Measurements from ENCODE around the gene CD46. TPM values are rescaled to one million over a fixed set of nuclear protein-coding genes. Genes with fewer than 3 reads are reported as not detected.

The CD46 gene
- total RNA-seq, 1 donor from 2014 or later: 188 TPM

- no peak overlapping the region for H3K4me3 Mint-ChIP-seq (ENCODE audit: unreplicated experiment)
- H3K4me1 Mint-ChIP-seq (ENCODE audit: low read depth, unreplicated experiment): peaks cover 17% of the 10 kb centered on the region
- peaks cover 3% of the 10 kb centered on the region for H3K27me3 Mint-ChIP-seq (ENCODE audit: unreplicated experiment)
- no peak for TF ChIP-seq CTCF (IDR thresholded peaks at IDR 0.05; ENCODE audit: partially characterized antibody, unreplicated experiment)
- DNase-seq: no peak
- no peaks in the 10 kb centered on the region for H3K9me3 Mint-ChIP-seq (ENCODE audit: unreplicated experiment)
- H3K27ac Mint-ChIP-seq (ENCODE audit: unreplicated experiment): no peak overlapping the region
- no peaks in the 10 kb centered on the region for H3K36me3 Mint-ChIP-seq (ENCODE audit: unreplicated experiment)
Observed at GRCh38 chr1:207806531-207807325, 54.9 kb downstream of the CD46 start.

GRCh38 chr1:207807326-207807689 is 55.5 kb downstream of the CD46 start:
- no peaks in the 10 kb centered on the region for H3K9me3 Mint-ChIP-seq (ENCODE audit: unreplicated experiment)
- H3K27me3 Mint-ChIP-seq (ENCODE audit: unreplicated experiment): peaks cover 4% of the 10 kb centered on the region
- no peak for DNase-seq
- H3K27ac Mint-ChIP-seq (ENCODE audit: unreplicated experiment): no peak overlapping the region
- H3K4me1 Mint-ChIP-seq (ENCODE audit: low read depth, unreplicated experiment): peaks cover 17% of the 10 kb centered on the region
- H3K4me3 Mint-ChIP-seq (ENCODE audit: unreplicated experiment): no peak overlapping the region
- TF ChIP-seq CTCF (IDR thresholded peaks at IDR 0.05; ENCODE audit: partially characterized antibody, unreplicated experiment): no peak
- no peaks in the 10 kb centered on the region for H3K36me3 Mint-ChIP-seq (ENCODE audit: unreplicated experiment)

- no peak overlapping the region for H3K4me3 Mint-ChIP-seq (ENCODE audit: unreplicated experiment)
Observed at GRCh38 chr1:207807690-207808321, 56.0 kb downstream of the CD46 start.

GRCh38 chr1:207808322-207808705 is 56.5 kb downstream of the CD46 start:
- Mint-ChIP-seq H3K4me3 (ENCODE audit: unreplicated experiment) (no peak overlapping the region), H3K27me3 (ENCODE audit: unreplicated experiment) (peaks cover 4% of the 10 kb centered on the region), H3K9me3 (ENCODE audit: unreplicated experiment) (no peaks in the 10 kb centered on the region), H3K27ac (ENCODE audit: unreplicated experiment) (no peak overlapping the region), H3K36me3 (ENCODE audit: unreplicated experiment) (no peaks in the 10 kb centered on the region), H3K4me1 (ENCODE audit: low read depth, unreplicated experiment) (peaks cover 17% of the 10 kb centered on the region)
- no peak for TF ChIP-seq CTCF (IDR thresholded peaks at IDR 0.05; ENCODE audit: partially characterized antibody, unreplicated experiment)
- DNase-seq: no peak

More at GRCh38 chr1:207807690-207808321, 56.0 kb downstream of the CD46 start:
- Mint-ChIP-seq H3K9me3 (ENCODE audit: unreplicated experiment) (no peaks in the 10 kb centered on the region), H3K27ac (ENCODE audit: unreplicated experiment) (no peak overlapping the region), H3K4me1 (ENCODE audit: low read depth, unreplicated experiment) (peaks cover 17% of the 10 kb centered on the region), H3K36me3 (ENCODE audit: unreplicated experiment) (no peaks in the 10 kb centered on the region), H3K27me3 (ENCODE audit: unreplicated experiment) (peaks cover 4% of the 10 kb centered on the region)
- no peak for TF ChIP-seq CTCF (IDR thresholded peaks at IDR 0.05; ENCODE audit: partially characterized antibody, unreplicated experiment)
- DNase-seq: no peak
